ENCODE data around the gene FLVCR1. TPM values are rescaled to one million over a fixed set of nuclear protein-coding genes. Genes with fewer than 3 reads are reported as not detected.

FLVCR1 gene
- total RNA-seq, 2 experiments from 2014 or later, result 16.5 to 22.4 TPM

DNA sequence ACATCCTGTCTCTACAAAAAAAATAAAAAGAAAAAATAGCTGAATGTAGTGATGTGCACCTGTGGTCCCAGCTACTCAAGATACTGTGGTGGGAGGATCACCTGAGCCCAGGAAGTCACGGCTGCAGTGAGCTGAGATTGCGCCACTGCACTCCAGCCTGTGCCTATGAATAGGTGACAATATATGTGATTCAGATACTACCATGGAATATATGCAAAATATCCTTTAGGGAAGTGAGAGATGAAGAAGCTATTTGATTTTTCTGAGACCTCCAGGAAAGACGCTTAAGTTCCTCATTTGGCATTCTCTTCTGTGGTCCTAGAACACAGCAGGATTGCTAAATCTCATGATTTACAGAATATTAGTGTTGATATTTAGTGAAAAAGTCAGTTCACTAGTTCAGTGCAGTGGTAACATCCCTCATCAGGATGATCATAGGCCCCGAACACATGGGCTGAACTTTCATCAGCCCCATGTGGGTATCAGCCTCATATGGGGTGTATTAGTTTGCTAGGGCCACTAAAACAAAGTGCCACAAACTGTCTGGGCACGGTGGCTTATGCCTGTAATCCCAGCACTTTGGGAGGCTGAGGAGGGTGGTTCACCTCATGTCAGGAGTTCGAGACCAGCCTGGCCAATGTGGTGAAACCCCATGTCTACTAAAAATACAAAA, 86.3 kb downstream of the FLVCR1 start:
- H3K4me2 ChIP-seq (ENCODE audit: low read length), result peak overlapping the region; percentile 92
- H4K20me1 ChIP-seq (ENCODE audit: insufficient read depth, low read length), result no peaks in the 10 kb centered on the region
- ChIA-PET POLR2A (interaction anchor here (0.6 to 1.1 kb wide), 5 partner anchors 10 to 466 kb away, joined by 3 to 6 read pairs (median 3); no protein-coding TSS in a partner anchor), CTCF (ENCODE audit: unreplicated experiment) (no interaction called here)
- H3K9me2 ChIP-seq (ENCODE audit: insufficient read depth, low read length), result no peaks in the 10 kb centered on the region
- no peaks in the 10 kb centered on the region for H3K36me3 ChIP-seq (ENCODE audit: insufficient read depth, low read length)
- DNase-seq (ENCODE audit: low spot score), result peak; percentile 91
- BruUV-seq (replicated peaks), result no TSS peak
- peak overlapping the region; percentile 24 for H3K4me3 ChIP-seq (ENCODE audit: low read depth, low read length, poor library complexity, severe bottlenecking)
- intact Hi-C loops (cut with micrococcal nuclease; ENCODE audit: unreplicated experiment), result loop anchor here (2.0 kb wide), 1 partner anchor 150 kb away; no protein-coding TSS in a partner anchor
- peak overlapping the region; percentile 93 for H3K27ac ChIP-seq (ENCODE audit: low read depth, low read length, poor library complexity, severe bottlenecking)
- peak overlapping the region; percentile 62 for H2AFZ ChIP-seq (ENCODE audit: low read length)
- H3K4me1 ChIP-seq (ENCODE audit: insufficient read depth, low read length, poor library complexity, severe bottlenecking), result peaks cover 75% of the 10 kb centered on the region
- TF ChIP-seq CTCF (conservative IDR thresholded peaks at IDR 0.05; ENCODE audit: low read length), result no peak
- TF ChIP-seq EZH2phosphoT487 (IDR thresholded peaks at IDR 0.05; ENCODE audit: borderline replicate concordance, low read depth, low read length), result no peak
- H3K9me3 ChIP-seq (ENCODE audit: low read length), result peaks cover 9% of the 10 kb centered on the region; the same call in 1 of the 2 replicates
- no peaks in the 10 kb centered on the region for H3K79me2 ChIP-seq (ENCODE audit: insufficient read depth, low read depth, low read length)

DNA sequence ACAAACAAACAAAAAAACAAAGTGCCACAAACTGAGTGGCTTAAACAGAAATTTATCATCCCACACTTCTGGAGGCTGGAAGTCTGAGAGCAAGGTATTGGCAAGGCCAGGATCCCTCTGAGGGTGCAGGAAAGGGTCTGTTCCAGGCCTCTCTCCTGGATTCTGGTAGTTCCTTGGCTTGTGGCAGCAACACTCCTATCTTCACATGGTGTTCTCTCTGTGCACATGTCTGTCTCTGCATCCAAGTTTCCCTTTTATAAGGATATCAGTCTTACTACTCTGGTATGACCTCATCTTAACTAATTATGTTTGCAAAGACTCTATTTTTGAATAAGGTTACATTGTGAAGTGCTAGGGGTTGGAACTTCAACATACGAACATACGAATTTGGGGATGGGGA, 87.0 kb downstream of the FLVCR1 start:
- intact Hi-C loops (cut with micrococcal nuclease; ENCODE audit: unreplicated experiment), result loop anchor here (2.0 kb wide), 1 partner anchor 150 kb away; no protein-coding TSS in a partner anchor
- Histone ChIP-seq H3K9me2 (ENCODE audit: insufficient read depth, low read length) (no peaks in the 10 kb centered on the region), H3K27ac (ENCODE audit: low read depth, low read length, poor library complexity, severe bottlenecking) (peak overlapping the region; percentile 93), H4K20me1 (ENCODE audit: insufficient read depth, low read length) (no peaks in the 10 kb centered on the region), H3K4me2 (ENCODE audit: low read length) (peak overlapping the region; percentile 92), H3K4me3 (ENCODE audit: low read depth, low read length, poor library complexity, severe bottlenecking) (no peak overlapping the region), H3K36me3 (ENCODE audit: insufficient read depth, low read length) (no peaks in the 10 kb centered on the region), H3K79me2 (ENCODE audit: insufficient read depth, low read depth, low read length) (no peaks in the 10 kb centered on the region), H2AFZ (ENCODE audit: low read length) (peak overlapping the region; percentile 62), H3K4me1 (ENCODE audit: insufficient read depth, low read length, poor library complexity, severe bottlenecking) (peaks cover 82% of the 10 kb centered on the region), H3K9me3 (ENCODE audit: low read length) (peaks cover 9% of the 10 kb centered on the region; the same call in 1 of the 2 replicates)
- ChIA-PET POLR2A (no interaction called here), CTCF (ENCODE audit: unreplicated experiment) (no interaction called here)
- no TSS peak for BruUV-seq (replicated peaks)
- no peak for DNase-seq (ENCODE audit: low spot score)
- TF ChIP-seq CTCF (conservative IDR thresholded peaks at IDR 0.05; ENCODE audit: low read length), result no peak
- TF ChIP-seq EZH2phosphoT487 (IDR thresholded peaks at IDR 0.05; ENCODE audit: borderline replicate concordance, low read depth, low read length), result no peak
